OCI-LY7 (cell line): ENCODE results near the gene PHETA2.
"Not testable (repeated sequence)": the region's sequence is repeated elsewhere in the genome, so short reads cannot be mapped to it uniquely, and the experiment has no call there.

Experiments
- CTCF ChIP-seq: fragments of 200-600 bp; sonication (generic); conservative IDR thresholded peaks from 2 replicates; pipeline ENCODE4 v1.5.1; 2014; ENCODE audit warnings: mild to moderate bottlenecking, antibody characterized with exemption, low read length, moderate library complexity, mixed read lengths
- EZH2phosphoT487 ChIP-seq: fragments of 200-600 bp; sonication (generic); IDR thresholded peaks from 2 replicates; pipeline ENCODE4 v1.6.1; 2018; ENCODE audit warnings: low read depth, borderline replicate concordance, mild to moderate bottlenecking, mixed run types, antibody characterized with exemption, low read length, moderate library complexity, mixed read lengths

GRCh38 chr22:42128007-42128406 lies 54.0 kb downstream of the PHETA2 start:
- TF ChIP-seq CTCF, EZH2phosphoT487: not testable (repeated sequence)
